ENCODE measurements around the gene LMBR1. TPM values are rescaled to one million over a fixed set of nuclear protein-coding genes. Genes with fewer than 3 reads are reported as not detected.

The LMBR1 gene
- total and polyA plus RNA-seq, 2 of the 13 experiments (the other 11 are each of a cell fraction or from before 2014, with no cell fraction given), result 20.9 to 39.6 TPM

- no peak overlapping the region for H3K4me2 ChIP-seq (ENCODE audit: low read depth, low read length)
- DNase-seq (ENCODE audit: low spot score), result no peak
- ATAC-seq, result no peak
- H3K9ac ChIP-seq (ENCODE audit: insufficient read depth, low read depth, low read length), result no peak overlapping the region
- H3K9me3 ChIP-seq (ENCODE audit: low read length), result no peaks in the 10 kb centered on the region
- no peaks in the 10 kb centered on the region for H3K79me2 ChIP-seq (ENCODE audit: insufficient read depth, low read length)
- no peak overlapping the region for H2AFZ ChIP-seq (ENCODE audit: low read length)
- no TSS peak for BruUV-seq (replicated peaks)
- no peak overlapping the region for H3K27ac ChIP-seq (ENCODE audit: extremely low read length, insufficient read depth, low read length)
- FAIRE-seq, result no peak
- WGBS (ENCODE audit: low lambda C conversion rate), result 100% methylated on average over 3 of the region's 3 CpGs
- ChIA-PET CTCF (ENCODE audit: low intra/inter-chr PET ratio, low total read pairs) (no interaction called here), POLR2A (no interaction called here)
- H3K27me3 ChIP-seq (ENCODE audit: control insufficient read depth in 1 of 2, insufficient read depth in 2 of 2, low read length in 2 of 2), result no peaks in the 10 kb centered on the region
- H3K4me1 ChIP-seq (ENCODE audit: insufficient read depth, low read length), result no peaks in the 10 kb centered on the region
- H3K36me3 ChIP-seq (replicated peaks in 1 of 2; ENCODE audit: control insufficient read depth in 1 of 2, insufficient read depth in 2 of 2, low read length in 2 of 2), result peaks cover 0 to 4% of the 10 kb centered on the region in 2 experiments; a peak in 2 of 5 replicates
- in situ Hi-C loops (cut with HindIII; ENCODE audit: extremely low pct_ligation_motif_present, low pct_unique_long_range_greater_than_20kb) (no loop called here), intact Hi-C loops (cut with micrococcal nuclease; ENCODE audit: unreplicated experiment) (no loop called here)
- H3K4me3 ChIP-seq (replicated peaks in 1 of 3; ENCODE audit: insufficient read depth in 1 of 3, low read depth in 2 of 3, low read length in 3 of 3), result no peak overlapping the region
- TF ChIP-seq MAFK (conservative IDR thresholded peaks at IDR 0.05 in 1 of 2, IDR thresholded peaks at IDR 0.05 in 1 of 2; ENCODE audit: low read length in 2 of 2) (peak in 1 of 2 experiments; percentile 61; a peak in 2 of 4 replicates), ZBTB7A (CRISPR knock-in tag; IDR thresholded peaks at IDR 0.05) (no peak), MAFF (IDR thresholded peaks at IDR 0.05; ENCODE audit: low read depth, low read length) (peak; percentile 35; the same call in 1 of the 2 replicates), MIER3 (CRISPR knock-in tag; IDR thresholded peaks at IDR 0.05; ENCODE audit: borderline replicate concordance) (no peak), ZBTB20 (CRISPR knock-in tag; IDR thresholded peaks at IDR 0.05; ENCODE audit: borderline replicate concordance, low read depth) (no peak), RBM39 (IDR thresholded peaks at IDR 0.05; ENCODE audit: low read depth, low read length, poor library complexity, severe bottlenecking) (no peak)
- H4K20me1 ChIP-seq (ENCODE audit: insufficient read depth, low read length), result no peaks in the 10 kb centered on the region
These were observed 90.8 kb downstream of the LMBR1 start for GRCh38 chr7:156802214-156802613.

GRCh38 chr7:156795415-156795814 is 97.6 kb downstream of the LMBR1 start:
- ChIA-PET CTCF (ENCODE audit: low intra/inter-chr PET ratio, low total read pairs) (no interaction called here), POLR2A (no interaction called here)
- no peaks in the 10 kb centered on the region for H3K27me3 ChIP-seq (ENCODE audit: control insufficient read depth in 1 of 2, insufficient read depth in 2 of 2, low read length in 2 of 2)
- H3K4me2 ChIP-seq (ENCODE audit: low read depth, low read length), result no peak overlapping the region
- WGBS (ENCODE audit: low lambda C conversion rate), result 96% methylated on average over 4 of the region's 4 CpGs
- no peak for TF ChIP-seq ZNF512B (CRISPR knock-in tag; IDR thresholded peaks at IDR 0.05; ENCODE audit: borderline replicate concordance)
- peak; percentile 55; the same call in 1 of the 2 replicates for TF ChIP-seq CEBPG (CRISPR knock-in tag; IDR thresholded peaks at IDR 0.05)
- TF ChIP-seq TFDP2 (CRISPR knock-in tag; IDR thresholded peaks at IDR 0.05), result no peak
- no peak for TF ChIP-seq SNAPC2 (CRISPR knock-in tag; IDR thresholded peaks at IDR 0.05)
- no peak for TF ChIP-seq MAFK (conservative IDR thresholded peaks at IDR 0.05 in 1 of 2, IDR thresholded peaks at IDR 0.05 in 1 of 2; ENCODE audit: low read length in 2 of 2)
- TF ChIP-seq KDM2A (CRISPR knock-in tag; IDR thresholded peaks at IDR 0.05; ENCODE audit: borderline replicate concordance, low read depth), result no peak
- no peak for TF ChIP-seq ZNF138 (CRISPR knock-in tag; IDR thresholded peaks at IDR 0.05; ENCODE audit: low read depth)
- no peak for TF ChIP-seq ZFP36L2 (CRISPR knock-in tag; IDR thresholded peaks at IDR 0.05)
- TF ChIP-seq CEBPB (IDR thresholded peaks at IDR 0.05; ENCODE audit: borderline replicate concordance, low read depth, low read length), result peak; percentile 86
- TF ChIP-seq FOXP1 (IDR thresholded peaks at IDR 0.05), result no peak
- TF ChIP-seq FOXP1 (CRISPR knock-in tag; IDR thresholded peaks at IDR 0.05), result 0 out of 2 replicates have a peak, but pooled peaks have one; percentile 9
- no peak for TF ChIP-seq RFX5 (IDR thresholded peaks at IDR 0.05; ENCODE audit: low read depth, low read length)
- H3K36me3 ChIP-seq (replicated peaks in 1 of 2; ENCODE audit: control insufficient read depth in 1 of 2, insufficient read depth in 2 of 2, low read length in 2 of 2), result peaks cover 0 to 19% of the 10 kb centered on the region in 2 experiments; a peak in 2 of 5 replicates
- intact Hi-C loops (cut with micrococcal nuclease; ENCODE audit: unreplicated experiment) (no loop called here), in situ Hi-C loops (cut with HindIII; ENCODE audit: extremely low pct_ligation_motif_present, low pct_unique_long_range_greater_than_20kb) (no loop called here)
- H2AFZ ChIP-seq (ENCODE audit: low read length), result no peak overlapping the region
- H3K9ac ChIP-seq (ENCODE audit: insufficient read depth, low read depth, low read length), result no peak overlapping the region
- H3K79me2 ChIP-seq (ENCODE audit: insufficient read depth, low read length), result no peaks in the 10 kb centered on the region
- DNase-seq (ENCODE audit: low spot score) (no peak), ATAC-seq (no peak), FAIRE-seq (no peak)
- peaks cover 6% of the 10 kb centered on the region for H3K4me1 ChIP-seq (ENCODE audit: insufficient read depth, low read length)
- H3K27ac ChIP-seq (ENCODE audit: extremely low read length, insufficient read depth, low read length), result no peak overlapping the region
- no peak overlapping the region for H3K4me3 ChIP-seq (replicated peaks in 1 of 3; ENCODE audit: insufficient read depth in 1 of 3, low read depth in 2 of 3, low read length in 3 of 3)
- BruUV-seq (replicated peaks), result no TSS peak
- H4K20me1 ChIP-seq (ENCODE audit: insufficient read depth, low read length), result no peaks in the 10 kb centered on the region
- no peaks in the 10 kb centered on the region for H3K9me3 ChIP-seq (ENCODE audit: low read length)

Data from HepG2 (cell line).